ENCODE measurements around the gene FIGNL2. TPM values are rescaled to one million over a fixed set of nuclear protein-coding genes. Genes with fewer than 3 reads are reported as not detected.

Gene FIGNL2
- total RNA-seq, 1 donor from 2014 or later, result 9.3 TPM

GRCh38 chr12:51850081-51850964 is 1.8 kb upstream of the FIGNL2 start:
- H4K20me1 ChIP-seq (ENCODE audit: low read depth), result peaks cover 27% of the 10 kb centered on the region
- TF ChIP-seq EZH2 (IDR thresholded peaks at IDR 0.05) (no peak), EZH2phosphoT487 (IDR thresholded peaks at IDR 0.05) (no peak), CTCF (IDR thresholded peaks at IDR 0.05) (no peak)
- H3K4me3 Mint-ChIP-seq, result peak overlapping the region; percentile 76
- no peak overlapping the region for H2AFZ ChIP-seq (replicated peaks)
- H3K36me3 ChIP-seq, result no peaks in the 10 kb centered on the region
- no peak overlapping the region for H3K4me3 ChIP-seq
- no peaks in the 10 kb centered on the region for H3K9me3 ChIP-seq (ENCODE audit: low read depth)
- H3K27ac Mint-ChIP-seq, result no peak overlapping the region
- no peak overlapping the region for H3K27ac ChIP-seq
- no peak for DNase-seq (ENCODE audit: low spot score)
- peaks cover 4% of the 10 kb centered on the region for H3K27me3 ChIP-seq
- H3K27me3 Mint-ChIP-seq (ENCODE audit: insufficient read depth, low read depth), result peaks cover 19% of the 10 kb centered on the region
- H3K79me2 ChIP-seq (ENCODE audit: low read depth), result peaks cover 28% of the 10 kb centered on the region
- no peak overlapping the region for H3K4me2 ChIP-seq
- H3K4me1 ChIP-seq, result peaks cover 19% of the 10 kb centered on the region
- H3K9me3 Mint-ChIP-seq, result peaks cover 3% of the 10 kb centered on the region
- peaks cover 4% of the 10 kb centered on the region for H3K36me3 Mint-ChIP-seq
- H3K9ac ChIP-seq, result no peak overlapping the region
- peaks cover 41% of the 10 kb centered on the region for H3F3A ChIP-seq (ENCODE audit: low read depth)
- peaks cover 54% of the 10 kb centered on the region for H3K4me1 Mint-ChIP-seq

GRCh38 chr12:51848841-51849735 is 570 bp upstream of the FIGNL2 start:
- no peaks in the 10 kb centered on the region for H3K9me3 ChIP-seq (ENCODE audit: low read depth)
- Mint-ChIP-seq H3K36me3 (peaks cover 4% of the 10 kb centered on the region), H3K9me3 (peaks cover 3% of the 10 kb centered on the region), H3K4me1 (peaks cover 63% of the 10 kb centered on the region), H3K4me3 (peak overlapping the region; percentile 76), H3K27ac (peak overlapping the region; percentile 50), H3K27me3 (ENCODE audit: insufficient read depth, low read depth) (peaks cover 17% of the 10 kb centered on the region)
- H2AFZ ChIP-seq (replicated peaks), result no peak overlapping the region
- peak overlapping the region; percentile 88 for H3K4me2 ChIP-seq
- peak; percentile 89 for DNase-seq (ENCODE audit: low spot score)
- peak overlapping the region; percentile 97 for H3K4me3 ChIP-seq
- peaks cover 22% of the 10 kb centered on the region for H3K4me1 ChIP-seq
- peaks cover 39% of the 10 kb centered on the region for H4K20me1 ChIP-seq (ENCODE audit: low read depth)
- peaks cover 40% of the 10 kb centered on the region for H3K79me2 ChIP-seq (ENCODE audit: low read depth)
- TF ChIP-seq CTCF (IDR thresholded peaks at IDR 0.05) (peak; percentile 40), EZH2 (IDR thresholded peaks at IDR 0.05) (no peak)
- H3K27me3 ChIP-seq, result peaks cover 4% of the 10 kb centered on the region
- H3F3A ChIP-seq (ENCODE audit: low read depth), result peaks cover 35% of the 10 kb centered on the region
- H3K36me3 ChIP-seq, result no peaks in the 10 kb centered on the region
- no peak overlapping the region for H3K27ac ChIP-seq
- H3K9ac ChIP-seq, result no peak overlapping the region

- Mint-ChIP-seq H3K27me3 (ENCODE audit: insufficient read depth, low read depth) (peaks cover 12% of the 10 kb centered on the region), H3K27ac (peak overlapping the region; percentile 50), H3K4me1 (peaks cover 63% of the 10 kb centered on the region), H3K4me3 (peak overlapping the region; percentile 89), H3K9me3 (peaks cover 3% of the 10 kb centered on the region), H3K36me3 (no peaks in the 10 kb centered on the region)
- peaks cover 53% of the 10 kb centered on the region for H3K79me2 ChIP-seq (ENCODE audit: low read depth)
- H3K36me3 ChIP-seq, result no peaks in the 10 kb centered on the region
- no peak for TF ChIP-seq EZH2 (IDR thresholded peaks at IDR 0.05)
- TF ChIP-seq CTCF (IDR thresholded peaks at IDR 0.05), result no peak
- TF ChIP-seq EZH2phosphoT487 (IDR thresholded peaks at IDR 0.05), result no peak
- H3K9me3 ChIP-seq (ENCODE audit: low read depth), result no peaks in the 10 kb centered on the region
- peak overlapping the region; percentile 79 for H3K27ac ChIP-seq
- DNase-seq (ENCODE audit: low spot score), result peak; percentile 87
- peaks cover 37% of the 10 kb centered on the region for H3F3A ChIP-seq (ENCODE audit: low read depth)
- peaks cover 52% of the 10 kb centered on the region for H4K20me1 ChIP-seq (ENCODE audit: low read depth)
- no peak overlapping the region for H2AFZ ChIP-seq (replicated peaks)
- peaks cover 25% of the 10 kb centered on the region for H3K4me1 ChIP-seq
- peaks cover 4% of the 10 kb centered on the region for H3K27me3 ChIP-seq
- H3K4me2 ChIP-seq, result peak overlapping the region; percentile 88
- H3K9ac ChIP-seq, result peak overlapping the region; percentile 43
- peak overlapping the region; percentile 97 for H3K4me3 ChIP-seq
Measured at GRCh38 chr12:51847643-51848325, 734 bp downstream of the FIGNL2 start.
